ENCODE data around the gene CPNE5. TPM values are rescaled to one million over a fixed set of nuclear protein-coding genes. Genes with fewer than 3 reads are reported as not detected.
A peak's percentile ranks its signal among the peaks of the same experiment; 100 is the strongest.

The CPNE5 gene
- not detected in 2 replicates for total RNA-seq (2014; rRNA removed)
- polyA plus RNA-seq (2012), result 0.22 TPM

- DNase-seq (ENCODE audit: low read depth), result no peak
Measured at GRCh38 chr6:36838896-36839748, at the start of gene CPNE5. Gene CPNE5, minus strand, starts transcription at chr6:36839444. Its CDS starts 67 bp downstream, at chr6:36839377.

- no peak for DNase-seq (ENCODE audit: low read depth)
Measured at GRCh38 chr6:36888115-36888643, 48.9 kb upstream of the CPNE5 start.

GRCh38 chr6:36886950-36887618 lies 47.8 kb upstream of the CPNE5 start:
- DNase-seq (ENCODE audit: low read depth), result no peak

- DNase-seq (ENCODE audit: low read depth), result peak; percentile 98
Measured at GRCh38 chr6:36885461-36886401, 46.5 kb upstream of the CPNE5 start, which contains the start of gene C6orf89. Gene C6orf89, plus strand, starts transcription at chr6:36885952. Its CDS starts 13,493 bp downstream, at chr6:36899445.

GRCh38 chr6:36884610-36885009 lies 45.4 kb upstream of the CPNE5 start:
- DNase-seq (ENCODE audit: low read depth), result no peak

- DNase-seq (ENCODE audit: low read depth), result no peak
Measured at GRCh38 chr6:36875250-36875633, 36.0 kb upstream of the CPNE5 start.

GRCh38 chr6:36874443-36875249 lies 35.4 kb upstream of the CPNE5 start, which contains the start of gene PPIL1:
Gene PPIL1, minus strand, starts transcription at chr6:36874803. Its CDS starts 31 bp downstream, at chr6:36874772.
- peak; percentile 88 for DNase-seq (ENCODE audit: low read depth)

GRCh38 chr6:36873612-36874442 lies 34.6 kb upstream of the CPNE5 start:
- no peak for DNase-seq (ENCODE audit: low read depth)

- DNase-seq (ENCODE audit: low read depth), result no peak
Measured at GRCh38 chr6:36873115-36873514, 33.9 kb upstream of the CPNE5 start.

- no peak for DNase-seq (ENCODE audit: low read depth)
Measured at GRCh38 chr6:36871686-36872085, 32.4 kb upstream of the CPNE5 start.

GRCh38 chr6:36867471-36868224 lies 28.4 kb upstream of the CPNE5 start:
- no peak for DNase-seq (ENCODE audit: low read depth)

GRCh38 chr6:36865835-36866234 lies 26.6 kb upstream of the CPNE5 start:
- DNase-seq (ENCODE audit: low read depth), result no peak

- no peak for DNase-seq (ENCODE audit: low read depth)
Measured at GRCh38 chr6:36863670-36864540, 24.7 kb upstream of the CPNE5 start.

GRCh38 chr6:36862848-36863382 lies 23.7 kb upstream of the CPNE5 start:
- no peak for DNase-seq (ENCODE audit: low read depth)

GRCh38 chr6:36862164-36862847 lies 23.1 kb upstream of the CPNE5 start:
- no peak for DNase-seq (ENCODE audit: low read depth)

GRCh38 chr6:36860126-36860525 lies 20.9 kb upstream of the CPNE5 start:
- no peak for DNase-seq (ENCODE audit: low read depth)
